Adrenal gland (tissue), 5 donors: ENCODE results near the gene TBC1D9.

Experiments
- CTCF ChIP-seq, 6 experiments: fragments of 450-650 bp in 4 of 6; fragments of 200-600 bp in 2 of 6; sonication (generic) in 1 of 6; IDR thresholded peaks; 1 replicate in 5 of 6; 2 replicates in 1 of 6; pipeline versions ENCODE4 v1.5.1 to v1.8.0; 2016 to 2021; ENCODE audit warnings: antibody characterized with exemption in 6 of 6, mild to moderate bottlenecking in 2 of 6, moderate library complexity in 1 of 6
- POLR2A ChIP-seq, 2 donors: fragments of 450-650 bp; IDR thresholded peaks; one replicate each; pipeline ENCODE4 v1.6.1; 2017; ENCODE audit warnings: antibody characterized with exemption in 2 of 2, mild to moderate bottlenecking in 2 of 2, moderate library complexity in 1 of 2
- donor health status: DM: no; HTN: no; CAD: no.

- TF ChIP-seq CTCF (IDR thresholded peaks at IDR 0.05) (no peak), POLR2A (IDR thresholded peaks at IDR 0.05) (no peak)
These were observed 76.6 kb downstream of the TBC1D9 start for GRCh38 chr4:140679576-140679975.
